ENCODE results near the gene LMF1.

The LMF1 gene

GRCh38 chr16:814974-815373 is 155.8 kb downstream of the LMF1 start:
- no peak for DNase-seq (ENCODE audit: low read depth in 2 of 3, low spot score in 1 of 3)

DNA sequence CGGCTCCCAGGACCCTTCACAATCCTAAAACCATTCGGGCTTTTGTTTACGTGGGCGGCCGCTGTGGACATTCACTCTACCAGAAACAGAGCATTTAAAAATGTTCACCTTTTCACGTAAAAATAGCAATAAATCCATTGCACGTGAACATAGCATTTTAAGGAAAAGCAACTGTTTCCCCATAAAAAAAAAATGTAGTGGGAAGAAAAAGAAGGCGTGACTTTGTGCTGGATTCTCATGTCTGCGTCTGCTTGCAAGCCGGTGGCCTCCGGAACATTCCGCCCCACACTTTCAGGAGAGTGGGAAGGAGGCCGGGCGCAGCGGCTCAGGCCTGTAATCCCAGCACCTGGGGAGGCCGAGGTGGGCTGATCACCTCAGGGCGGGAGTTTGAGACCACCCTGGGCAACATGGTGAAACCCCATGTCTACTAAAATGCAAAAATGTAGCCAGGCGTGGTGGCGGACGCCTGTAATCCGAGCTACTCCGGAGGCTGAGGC is 156.8 kb downstream of the LMF1 start:
- no peak for DNase-seq (ENCODE audit: low read depth in 2 of 3, low spot score in 1 of 3)

DNA sequence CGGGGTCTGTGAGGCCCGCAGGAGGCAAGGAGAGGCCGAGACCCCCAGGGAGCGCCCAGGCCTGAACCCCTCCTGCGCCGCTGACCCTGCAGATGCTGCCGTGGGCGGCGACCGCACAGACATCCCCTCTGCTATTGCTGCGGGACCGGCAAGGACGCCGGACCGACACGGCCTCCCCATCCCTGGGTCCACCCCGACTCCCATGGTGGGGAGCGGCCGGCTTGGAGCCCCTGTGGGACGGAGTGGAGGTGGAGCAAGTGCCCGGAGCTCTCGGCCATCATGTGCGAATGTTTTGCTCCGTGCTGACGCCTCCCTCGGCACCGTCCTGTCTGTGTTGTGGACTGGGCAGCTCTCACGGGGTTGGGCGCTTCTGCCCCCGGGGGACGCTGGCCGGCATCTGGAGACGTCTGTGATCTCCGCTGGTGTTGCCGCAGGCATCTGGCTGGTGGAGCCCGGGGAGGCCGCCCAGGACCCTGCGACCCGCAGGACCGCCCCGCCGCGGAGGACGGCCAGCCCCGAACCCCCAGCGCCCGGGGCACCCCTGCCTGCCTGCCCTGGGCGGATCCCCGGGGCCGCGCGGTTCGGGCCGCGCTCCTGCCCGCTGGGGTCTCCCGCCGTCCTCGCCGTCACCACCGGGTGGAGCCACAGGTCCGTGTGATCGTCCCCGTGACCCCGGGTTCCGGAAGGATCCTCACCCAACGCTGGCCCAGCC is 157.4 kb downstream of the LMF1 start:
- DNase-seq (ENCODE audit: low read depth in 2 of 3, low spot score in 1 of 3): peak in 1 of 3 donors; percentile 46

GRCh38 chr16:808085-808386 is 162.7 kb downstream of the LMF1 start:
- DNase-seq (ENCODE audit: low read depth in 2 of 3, low spot score in 1 of 3): no peak

GRCh38 chr16:807347-808084 is 163.3 kb downstream of the LMF1 start:
- DNase-seq (ENCODE audit: low read depth in 2 of 3, low spot score in 1 of 3): peak; percentile 73 to 86 (median 82)

DNA sequence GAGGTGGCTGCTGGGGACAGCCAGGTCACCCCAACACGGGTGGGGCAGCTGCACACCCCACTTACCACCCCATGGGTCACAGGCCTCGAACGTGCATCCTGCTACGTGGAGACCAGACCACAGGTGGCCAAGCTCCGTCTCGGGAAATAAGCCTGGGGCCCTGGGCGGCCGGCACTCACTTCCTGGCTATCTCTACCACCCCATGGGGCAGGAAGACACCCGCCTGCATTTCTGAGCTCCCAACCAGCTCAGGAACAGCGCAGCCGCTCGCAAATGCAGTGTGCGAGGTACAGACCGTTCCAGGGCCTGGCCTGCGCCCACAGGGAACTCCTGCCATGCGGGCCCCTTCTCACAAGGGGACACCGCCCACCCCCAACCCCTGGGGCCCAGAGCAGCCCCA is 165.3 kb downstream of the LMF1 start:
- DNase-seq (ENCODE audit: low read depth in 2 of 3, low spot score in 1 of 3): no peak

DNA sequence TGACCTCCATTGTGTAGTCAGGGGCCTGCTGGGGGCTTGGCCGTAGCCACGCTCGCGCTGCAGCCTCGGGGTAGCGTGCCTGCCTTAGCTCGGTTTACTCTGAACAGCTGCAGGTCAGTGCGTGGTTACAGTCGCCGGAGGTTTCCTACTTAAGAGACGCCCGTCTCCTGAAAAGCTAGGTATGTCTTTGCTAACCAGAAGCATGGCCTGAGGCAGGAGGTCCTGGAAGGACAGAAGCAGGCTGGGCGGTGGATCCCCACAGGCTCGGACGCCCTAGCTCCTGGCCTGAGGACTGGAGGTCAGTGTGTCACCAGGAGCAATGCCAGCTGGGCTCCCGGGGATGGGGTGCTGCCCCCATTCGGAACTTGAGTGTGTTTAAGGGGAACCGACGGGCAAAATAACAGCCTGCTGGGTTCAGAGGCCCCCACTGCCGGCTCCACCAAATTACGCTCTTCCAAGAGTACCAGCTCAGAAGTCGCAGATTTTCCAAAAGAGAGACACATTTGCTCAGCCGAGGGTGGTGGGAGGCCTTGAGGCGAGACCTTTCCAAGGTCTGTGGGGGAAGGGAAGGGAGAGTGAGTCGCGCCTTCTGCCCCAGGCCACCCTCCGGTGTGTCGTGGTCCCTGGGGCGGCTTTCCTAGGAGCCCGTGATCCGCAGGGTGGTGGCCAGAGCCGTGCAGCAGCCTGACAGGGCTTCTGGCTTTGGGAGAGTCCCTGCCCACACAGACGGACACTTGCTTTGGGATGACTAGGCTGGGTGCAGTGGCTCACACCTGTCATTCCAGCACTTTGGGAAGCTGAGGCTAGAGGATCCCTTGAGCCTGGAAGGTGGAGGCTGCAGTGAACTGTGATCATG is 166.4 kb downstream of the LMF1 start:
- no peak for DNase-seq (ENCODE audit: low read depth in 2 of 3, low spot score in 1 of 3)

- DNase-seq (ENCODE audit: low read depth in 2 of 3, low spot score in 1 of 3): no peak
Measured at GRCh38 chr16:803754-804080, 167.1 kb downstream of the LMF1 start.
